K562 (cell line): Measurements from ENCODE around the gene TIGD1. TPM values are rescaled to one million over a fixed set of nuclear protein-coding genes. Genes with fewer than 3 reads are reported as not detected.

ENCODE experiments used
- ATAC-seq: fragments of 200-7000 bp; cut with Tn5 transposase; 3 replicates; pipeline ENCODE4 v1.9.1; 2020; ENCODE audit warnings: moderate library complexity
- BruUV-seq: library from RNA; stranded (reverse); fragments of 400-500 nt; replicated peaks from 2 replicates; lab custom pipeline; 2021; lab: Mats Ljungman, UMichigan
- CTCF ChIA-PET: fragments of 300-600 bp; formaldehyde crosslinking; extraction: SDS; loops from one replicate; lab custom pipeline; 2021; ENCODE audit warnings: low intra/inter-chr PET ratio; lab: Yijun Ruan, JAX
- POLR2A ChIA-PET: fragments of 300-600, 350-650 bp; sonication (Branson Sonifier 250); formaldehyde crosslinking; extraction: SDS; loops from one replicate; lab custom pipeline; 2021; ENCODE audit warnings: antibody characterized with exemption, inconsistent platforms; lab: Yijun Ruan, JAX
- DNase-seq, 4 experiments: peaks; one replicate each; pipeline versions ENCODE4 v3.0.0 to v3.0.0-alpha.2; 2011 to 2018; ENCODE audit warnings: low spot score in 3 of 4, mixed read lengths in 3 of 4; ENCODE audit errors: extremely low read depth in 1 of 4
- FAIRE-seq: peaks from 2 replicates; lab custom pipeline; 2011; peaks lifted over from hg19 to GRCh38; lab: Jason Lieb, UNC
- H2AFZ ChIP-seq: 2 replicates; pipeline ENCODE4 v1.6.0; 2011; ENCODE audit warnings: low read depth, low read length, control low read depth, inconsistent platforms
- H3K27ac ChIP-seq: fragments of 200-600 bp; 3 replicates; pipeline ENCODE4 v1.8.0; 2011; ENCODE audit warnings: low read depth, mild to moderate bottlenecking, control low read depth, inconsistent platforms, low read length, moderate library complexity, mixed read lengths; ENCODE audit errors: extremely low read depth
- H3K27me3 ChIP-seq, 2 experiments: fragments of 300-600 bp in 1 of 2; 2 replicates in 1 of 2; 3 replicates in 1 of 2; pipeline versions ENCODE4 v1.6.0 to v1.8.0; 2011; ENCODE audit warnings: inconsistent platforms in 2 of 2, low read length in 2 of 2, mild to moderate bottlenecking in 1 of 2, mixed read lengths in 1 of 2, moderate library complexity in 1 of 2; ENCODE audit not compliant: control insufficient read depth in 2 of 2, insufficient read depth in 2 of 2
- H3K36me3 ChIP-seq: fragments of 300-600 bp; 3 replicates; pipeline ENCODE4 v1.8.0; 2011; ENCODE audit warnings: mild to moderate bottlenecking, low read length, inconsistent platforms; ENCODE audit not compliant: control insufficient read depth, insufficient read depth
- H3K4me1 ChIP-seq, 2 experiments: fragments of 200-600 bp in 1 of 2; replicated peaks in 1 of 2; 2 replicates in 1 of 2; 3 replicates in 1 of 2; pipeline versions ENCODE4 v1.5.1 to v1.8.0; 2011; ENCODE audit warnings: inconsistent platforms in 2 of 2, low read length in 2 of 2, mild to moderate bottlenecking in 1 of 2, mixed read lengths in 1 of 2, moderate library complexity in 1 of 2; ENCODE audit not compliant: control insufficient read depth in 2 of 2, insufficient read depth in 2 of 2
- H3K4me2 ChIP-seq: 2 replicates; pipeline ENCODE4 v1.6.1; 2011; ENCODE audit warnings: low read length, control low read depth, inconsistent platforms, mixed read lengths; ENCODE audit not compliant: insufficient read depth
- H3K4me3 ChIP-seq: fragments of 200-600 bp; sonication (generic), shearing (Covaris generic); 2 replicates; pipeline ENCODE4 v1.5.1; 2016; ENCODE audit warnings: control low read depth, inconsistent platforms
- H3K79me2 ChIP-seq: fragments of 200-600 bp; 3 replicates; pipeline ENCODE4 v1.8.0; 2011; ENCODE audit warnings: low read length, inconsistent platforms; ENCODE audit not compliant: control insufficient read depth, insufficient read depth
- H3K9ac ChIP-seq, 2 experiments: 2 replicates each; pipeline versions ENCODE4 v1.6.0 to v1.6.1; 2011; ENCODE audit warnings: low read depth in 2 of 2, low read length in 2 of 2, control low read depth in 1 of 2, inconsistent platforms in 1 of 2, mild to moderate bottlenecking in 1 of 2, mixed read lengths in 1 of 2; ENCODE audit not compliant: insufficient read depth in 1 of 2
- H3K9me1 ChIP-seq: one replicate; pipeline ENCODE4 v1.6.0; 2011; ENCODE audit warnings: inconsistent platforms, mild to moderate bottlenecking, low read length, moderate library complexity; ENCODE audit not compliant: control insufficient read depth, insufficient read depth
- H3K9me3 ChIP-seq: replicated peaks from 2 replicates; pipeline ENCODE4 v1.5.1; 2011; ENCODE audit warnings: low read depth, low read length, inconsistent platforms; ENCODE audit not compliant: control insufficient read depth, insufficient read depth
- H4K20me1 ChIP-seq: replicated peaks from 2 replicates; pipeline ENCODE4 v1.6.1; 2011; ENCODE audit warnings: low read length, inconsistent platforms, mixed read lengths; ENCODE audit not compliant: control insufficient read depth, insufficient read depth
- CREB1 ChIP-seq, 2 experiments: sonication (generic) in 1 of 2; formaldehyde crosslinking in 1 of 2; IDR thresholded peaks; 2 replicates each; pipeline versions ENCODE4 v1.6.1 to v1.8.0; 2012 to 2022; ENCODE audit warnings: inconsistent platforms in 1 of 2, mild to moderate bottlenecking in 1 of 2, missing genetic modification reagents in 1 of 2, moderate library complexity in 1 of 2
- MTA2 ChIP-seq: fragments of 450-650 bp; IDR thresholded peaks from 2 replicates; pipeline ENCODE4 v1.6.1; 2016; ENCODE audit warnings: low read depth
- MYC ChIP-seq, 2 experiments: fragments of 250-450 bp in 1 of 2; sonication (Bioruptor Pico) in 1 of 2; IDR thresholded peaks; 2 replicates each; pipeline versions ENCODE4 v1.5.1 to v1.6.1; 2012 to 2021; ENCODE audit warnings: low read depth in 2 of 2, borderline replicate concordance in 1 of 2, improper control_type of control experiment in 1 of 2, low read length in 1 of 2, mild to moderate bottlenecking in 1 of 2, moderate library complexity in 1 of 2
- NCOA2 ChIP-seq, 2 experiments: fragments of 450-650 bp; IDR thresholded peaks; 2 replicates each; pipeline ENCODE4 v1.6.1; 2018; ENCODE audit warnings: mild to moderate bottlenecking in 2 of 2, moderate library complexity in 1 of 2; ENCODE audit not compliant: partially characterized antibody in 2 of 2
- PURB ChIP-seq: sonication (generic); formaldehyde crosslinking; IDR thresholded peaks from 2 replicates; pipeline ENCODE4 v1.9.0; 2021; ENCODE audit warnings: low read depth, mild to moderate bottlenecking, missing genetic modification reagents
- RFX5 ChIP-seq: IDR thresholded peaks from 2 replicates; pipeline ENCODE4 v1.6.1; 2011; ENCODE audit warnings: low read depth, mild to moderate bottlenecking, improper control_type of control experiment, low read length
- SP2 ChIP-seq: IDR thresholded peaks from 2 replicates; pipeline ENCODE4 v1.6.1; 2011; ENCODE audit warnings: mild to moderate bottlenecking, low read depth, low read length, moderate library complexity; ENCODE audit not compliant: poor library complexity, severe bottlenecking; ENCODE audit errors: extremely low read depth
- ZBTB1 ChIP-seq: sonication (generic); formaldehyde crosslinking; IDR thresholded peaks from 2 replicates; pipeline ENCODE4 v1.8.1; 2023; ENCODE audit warnings: missing genetic modification reagents, low read depth, mild to moderate bottlenecking, borderline replicate concordance
- ZC3H8 ChIP-seq: fragments of 450-650 bp; IDR thresholded peaks from 2 replicates; pipeline ENCODE4 v1.6.1; 2017
- ZFP36 ChIP-seq: fragments of 150-350 bp; IDR thresholded peaks from 2 replicates; pipeline ENCODE4 v1.6.1; 2018; ENCODE audit warnings: low read length, low read depth; ENCODE audit not compliant: partially characterized antibody
- WGBS: fragments of 100-300 bp; shearing (Covaris generic); methylation state at CpG from one replicate; pipeline ENCODE4 v1.1.6; 2016; ENCODE audit warnings: low coverage, mixed read lengths; ENCODE audit not compliant: insufficient coverage; ENCODE audit errors: missing lambda C conversion rate; 5-methylcytosine and 5-hydroxymethylcytosine counted together
- in situ Hi-C: fragments of 300-500 bp; cut with MboI; formaldehyde crosslinking; loops from 4 replicates; pipeline ENCODE4 v1.15.0; 2018; ENCODE audit warnings: inconsistent platforms, mixed read lengths
- intact Hi-C: fragments of 100-400 bp; cut with micrococcal nuclease; formaldehyde crosslinking; loops from 2 replicates; pipeline ENCODE4 v1.14.2; 2022
- polyA plus RNA-seq, 8 experiments: library from polyadenylated mRNA; depleted of rRNA in 4 of 8; stranded (reverse) in 5 of 8; unstranded in 3 of 8; fragments of >200 nt; fragmentation: Nextera tagmentation in 2 of 8; fragmentation: Illumina TruSeq in 1 of 8; extraction: Ambion mirVana in 2 of 8; extraction: Trizol in 1 of 8; gene quantifications; 2 replicates each; pipeline versions ENCODE4 v1.2.1 to v1.2.3, GENCODE V29; 2011 to 2014; ENCODE audit warnings: inconsistent platforms in 1 of 8, missing spikeins in 1 of 8
- total RNA-seq, 7 experiments: library from RNA; depleted of rRNA in 6 of 7; stranded (reverse); fragments of >200 nt in 6 of 7; fragmentation: Illumina TruSeq in 2 of 7; extraction: Trizol in 2 of 7; gene quantifications; 2 replicates each; pipeline versions ENCODE4 v1.2.1 to v1.2.3, GENCODE V29; 2011 to 2021; ENCODE audit warnings: low replicate concordance in 1 of 7

Gene TIGD1
- total and polyA plus RNA-seq, 9 of the 15 experiments (the other 6 are each of a cell fraction or from before 2014, with no cell fraction given), result 2.0 to 10.1 (median 6.6) TPM

DNA sequence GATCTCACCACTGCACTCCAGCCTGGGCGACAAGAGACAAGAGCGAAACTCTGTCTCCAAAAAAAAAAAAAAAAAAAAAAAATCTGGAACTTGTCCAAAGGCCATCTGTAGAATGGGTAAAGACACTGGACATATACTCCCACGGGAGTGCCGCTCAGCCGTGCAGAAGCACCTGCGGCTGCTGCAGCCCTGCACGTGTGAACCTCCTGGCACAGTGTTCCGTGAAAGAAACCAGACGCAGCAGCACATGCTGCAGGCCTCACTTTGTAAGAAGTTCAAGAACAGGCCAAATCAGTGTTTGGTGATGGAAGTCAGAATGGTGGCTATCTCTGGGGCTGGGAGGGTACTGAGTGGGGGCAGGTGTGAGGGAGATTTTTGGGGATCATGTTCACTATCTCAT lies 17.9 kb downstream of the TIGD1 start:
- FAIRE-seq, result no peak
- no TSS peak for BruUV-seq
- in situ Hi-C loops, result no loop called here

DNA sequence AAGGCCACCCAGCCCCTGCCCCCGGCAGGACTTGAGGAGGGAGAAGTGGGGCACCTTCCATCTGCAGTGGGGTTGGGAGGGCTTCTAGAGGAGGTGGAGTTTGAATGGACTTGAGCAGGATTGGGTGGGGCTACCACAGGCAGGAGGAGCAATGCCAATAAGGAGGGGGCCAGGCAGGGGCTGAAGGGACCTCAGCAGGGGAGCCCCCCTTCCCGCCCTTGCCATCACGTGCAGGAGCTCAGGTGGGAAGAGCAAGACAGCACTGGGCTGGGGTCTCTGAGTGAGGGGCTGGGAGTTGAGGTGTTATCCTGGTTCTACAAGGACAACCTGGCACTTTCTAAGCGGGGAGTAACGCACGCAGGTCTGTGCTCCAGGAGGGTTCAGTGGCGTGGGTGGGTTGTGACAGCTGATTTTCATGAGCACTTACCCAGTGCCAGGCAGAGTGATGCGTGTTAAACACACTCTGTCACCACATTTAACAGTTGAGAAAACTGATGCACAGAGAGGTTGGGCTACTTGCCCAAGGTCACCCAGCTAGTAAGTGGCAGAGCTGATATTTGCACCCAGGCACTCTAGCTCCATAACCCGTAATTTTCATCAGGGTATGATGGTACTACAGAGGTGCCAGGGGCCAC lies 19.6 kb downstream of the TIGD1 start:
- BruUV-seq, result no TSS peak
- Histone ChIP-seq H3K27ac (no peak overlapping the region), H3K9me3 (no peaks in the 10 kb centered on the region), H3K4me2 (no peak overlapping the region), H3K79me2 (no peaks in the 10 kb centered on the region), H3K36me3 (no peaks in the 10 kb centered on the region), H3K4me3 (no peak overlapping the region), H3K27me3 (peaks cover 0 to 33% of the 10 kb centered on the region in 2 experiments; a peak in 2 of 5 replicates), H3K9me1 (no peaks in the 10 kb centered on the region), H4K20me1 (no peaks in the 10 kb centered on the region), H3K9ac (no peak overlapping the region), H3K4me1 (peaks cover 0 to 3% of the 10 kb centered on the region in 2 experiments; a peak in 2 of 5 replicates), H2AFZ (no peak overlapping the region)
- ATAC-seq (no peak), FAIRE-seq (no peak), DNase-seq (no peak)
- intact Hi-C loops (no loop called here), in situ Hi-C loops (no loop called here)
- CTCF ChIA-PET, result no interaction called here
- POLR2A ChIA-PET, result interaction anchor here (1.8 kb wide), 1 partner anchor 15 kb away, joined by 5 read pairs; no protein-coding TSS in a partner anchor
- 15% methylated on average over 8 of the region's 9 CpGs for WGBS
- TF ChIP-seq ZC3H8 (no peak), NCOA2 (IDR thresholded peaks at IDR 0.05; ENCODE audit: partially characterized antibody in 2 of 2) (no peak), MYC (IDR thresholded peaks at IDR 0.05; ENCODE audit: low read depth, low read length) (no peak), MYC (CRISPR knock-in tag; IDR thresholded peaks at IDR 0.05; ENCODE audit: borderline replicate concordance, low read depth) (no peak), ZFP36 (peak; percentile 51)

More for the DNA sequence above, 17.9 kb downstream of the TIGD1 start:
- Histone ChIP-seq H3K9ac (no peak overlapping the region), H3K9me1 (no peaks in the 10 kb centered on the region), H3K27ac (no peak overlapping the region), H4K20me1 (no peaks in the 10 kb centered on the region), H2AFZ (no peak overlapping the region), H3K4me2 (no peak overlapping the region), H3K36me3 (no peaks in the 10 kb centered on the region), H3K9me3 (no peaks in the 10 kb centered on the region), H3K4me1 (peaks cover 0 to 3% of the 10 kb centered on the region in 2 experiments; a peak in 2 of 5 replicates), H3K79me2 (no peaks in the 10 kb centered on the region), H3K4me3 (no peak overlapping the region), H3K27me3 (peaks cover 0 to 24% of the 10 kb centered on the region in 2 experiments; a peak in 2 of 5 replicates)
- ChIA-PET POLR2A (interaction anchor here (1.8 kb wide), 1 partner anchor 14 kb away, joined by 5 read pairs; no protein-coding TSS in a partner anchor), CTCF (no interaction called here)
- ATAC-seq (no peak), DNase-seq (no peak)
- WGBS, result 15% methylated on average over 7 of the region's 9 CpGs
- TF ChIP-seq MTA2, result no peak
- no peak for TF ChIP-seq PURB
- no peak for TF ChIP-seq CREB1 (IDR thresholded peaks at IDR 0.05)
- TF ChIP-seq CREB1 (CRISPR knock-in tag; IDR thresholded peaks at IDR 0.05), result no peak
- no peak for TF ChIP-seq SP2
- TF ChIP-seq RFX5, result no peak
- no peak for TF ChIP-seq ZBTB1 (CRISPR knock-in tag)
- intact Hi-C loops, result no loop called here
